Measurements from ENCODE around the gene GRM2. TPM values are rescaled to one million over a fixed set of nuclear protein-coding genes. Genes with fewer than 3 reads are reported as not detected.

Gene GRM2
- total RNA-seq, 6 donors from 2014 or later: 0.10 to 1.0 (median 0.30) TPM; not detected in 1

- Histone ChIP-seq H3K27me3 (no peaks in the 10 kb centered on the region), H3K27ac (no peak overlapping the region), H3K9me3 (no peaks in the 10 kb centered on the region), H3K4me1 (peaks cover 12 to 19% (median 16%) of the 10 kb centered on the region in 4 donors), H3K36me3 (peaks cover 5 to 78% (median 34%) of the 10 kb centered on the region in 4 donors), H3K4me3 (no peak overlapping the region)
- TF ChIP-seq EP300 (IDR thresholded peaks at IDR 0.05) (no peak), POLR2A (IDR thresholded peaks at IDR 0.05) (no peak), CTCF (IDR thresholded peaks at IDR 0.05) (no peak), POLR2AphosphoS5 (IDR thresholded peaks at IDR 0.05) (no peak)
- WGBS, 2 donors: 51 to 83% methylated on average over 1 to 4 of the region's 5 CpGs
- DNase-seq (no peak), ATAC-seq (ENCODE audit: low FRiP score in 2 of 2) (no peak)
These were observed 15.8 kb upstream of the GRM2 start for GRCh38 chr3:51691021-51691420.

GRCh38 chr3:51691949-51692348 lies 14.9 kb upstream of the GRM2 start:
- ATAC-seq (ENCODE audit: low FRiP score in 2 of 2): no peak

GRCh38 chr3:51692980-51693395 lies 13.9 kb upstream of the GRM2 start:
- Histone ChIP-seq H3K4me3 (no peak overlapping the region), H3K27me3 (no peaks in the 10 kb centered on the region), H3K27ac (no peak overlapping the region), H3K36me3 (peaks cover 5 to 84% (median 46%) of the 10 kb centered on the region in 4 donors), H3K4me1 (no peaks in the 10 kb centered on the region), H3K9me3 (no peaks in the 10 kb centered on the region)
- 93 to 96% methylated on average over 8 of the region's 8 CpGs for WGBS, 2 donors
- TF ChIP-seq EP300 (IDR thresholded peaks at IDR 0.05): no peak
- no peak for TF ChIP-seq CTCF (IDR thresholded peaks at IDR 0.05)
- DNase-seq (no peak), ATAC-seq (ENCODE audit: low FRiP score in 2 of 2) (no peak)

More at GRCh38 chr3:51691949-51692348, 14.9 kb upstream of the GRM2 start:
- TF ChIP-seq POLR2AphosphoS5 (IDR thresholded peaks at IDR 0.05): no peak
- no peak for TF ChIP-seq EP300 (IDR thresholded peaks at IDR 0.05)
- TF ChIP-seq CTCF (IDR thresholded peaks at IDR 0.05): no peak
- TF ChIP-seq POLR2A (IDR thresholded peaks at IDR 0.05): no peak
- 89 to 100% methylated on average over 2 to 3 of the region's 3 CpGs for WGBS, 2 donors
- Histone ChIP-seq H3K4me3 (no peak overlapping the region), H3K9me3 (no peaks in the 10 kb centered on the region), H3K36me3 (peaks cover 5 to 83% (median 38%) of the 10 kb centered on the region in 4 donors), H3K27ac (no peak overlapping the region), H3K27me3 (no peaks in the 10 kb centered on the region), H3K4me1 (peaks cover 3 to 10% (median 7%) of the 10 kb centered on the region in 4 donors)
- no peak for DNase-seq

GRCh38 chr3:51696954-51697353 lies 9.9 kb upstream of the GRM2 start:
- 93 to 94% methylated on average over 10 of the region's 10 CpGs for WGBS, 2 donors
- H3K36me3 ChIP-seq: peaks cover 20 to 89% (median 60%) of the 10 kb centered on the region in 4 donors

More at GRCh38 chr3:51696954-51697353, 9.9 kb upstream of the GRM2 start:
- Histone ChIP-seq H3K27ac (no peak overlapping the region), H3K9me3 (no peaks in the 10 kb centered on the region), H3K4me3 (no peak overlapping the region), H3K27me3 (no peaks in the 10 kb centered on the region), H3K4me1 (no peaks in the 10 kb centered on the region)
- ATAC-seq (ENCODE audit: low FRiP score in 2 of 2) (no peak), DNase-seq (no peak)
- TF ChIP-seq EP300 (IDR thresholded peaks at IDR 0.05) (no peak), POLR2A (IDR thresholded peaks at IDR 0.05) (no peak), CTCF (IDR thresholded peaks at IDR 0.05) (no peak), POLR2AphosphoS5 (IDR thresholded peaks at IDR 0.05) (no peak)
